ENCODE data around the gene CERK. TPM values are rescaled to one million over a fixed set of nuclear protein-coding genes. Genes with fewer than 3 reads are reported as not detected.
A peak's percentile ranks its signal among the peaks of the same experiment; 100 is the strongest.

Gene CERK
- total and polyA plus RNA-seq, 2 of the 8 experiments (the other 6 are each of a cell fraction or from before 2014, with no cell fraction given), result 26.6 to 59.0 TPM

- peaks cover 3 to 10% of the 10 kb centered on the region in 2 experiments for H4K20me1 ChIP-seq (replicated peaks in 1 of 2; ENCODE audit: control insufficient read depth in 1 of 2, insufficient read depth in 2 of 2, low read length in 2 of 2)
- no peak overlapping the region for H3K14ac ChIP-seq (ENCODE audit: insufficient read length)
- no peak for TF ChIP-seq KDM5A (IDR thresholded peaks at IDR 0.05; ENCODE audit: low read length)
- no peak overlapping the region for H3K56ac ChIP-seq (replicated peaks; ENCODE audit: insufficient read length, low read depth, low read length)
- WGBS, 2 experiments (ENCODE audit: extremely low coverage in 1 of 2, insufficient coverage in 1 of 2, insufficient read length in 1 of 2, insufficient replicate concordance in 2 of 2, low coverage in 1 of 2, low lambda C conversion rate in 2 of 2, missing lambda C conversion rate in 1 of 2), result 87% methylated on average over 11 of the region's 11 CpGs; no CpG with 5 or more reads in 1 of the 2 experiments
- H3K27ac ChIP-seq (ENCODE audit: low read depth, low read length), result no peak overlapping the region
- H3K4me2 ChIP-seq (ENCODE audit: insufficient read depth in 1 of 2, low read depth in 2 of 2, low read length in 2 of 2), result no peak overlapping the region
- no peak overlapping the region for H4K91ac ChIP-seq (replicated peaks; ENCODE audit: insufficient read length, low read length)
- peaks cover 0 to 13% (median 7%) of the 10 kb centered on the region in 4 experiments; a peak in 6 of 7 replicates for H3K4me1 ChIP-seq (replicated peaks in 1 of 4; ENCODE audit: control insufficient read depth in 3 of 4, insufficient read depth in 4 of 4, low read length in 3 of 4)
- no peaks in the 10 kb centered on the region; a peak in 1 of 7 replicates for H3K27me3 ChIP-seq (replicated peaks in 1 of 4; ENCODE audit: control insufficient read depth in 3 of 4, extremely low read depth in 1 of 4, insufficient read depth in 3 of 4, low read length in 3 of 4)
- H4K5ac ChIP-seq (ENCODE audit: insufficient read length, low read depth, low read length), result no peak overlapping the region
- H3K9ac ChIP-seq (replicated peaks in 1 of 4; ENCODE audit: extremely low read depth in 1 of 4, low read depth in 3 of 4, low read length in 3 of 4), result no peak overlapping the region
- H3K36me3 ChIP-seq (ENCODE audit: control insufficient read depth in 2 of 4, insufficient read depth in 4 of 4, low read length in 3 of 4), result no peaks in the 10 kb centered on the region
- POLR2A ChIA-PET (ENCODE audit: partially characterized antibody), result no interaction called here
- H2BK5ac ChIP-seq (ENCODE audit: low read depth, low read length), result peak overlapping the region; percentile 26; the same call in 1 of the 2 replicates
- no peak overlapping the region for H3K4ac ChIP-seq (replicated peaks; ENCODE audit: insufficient read length, low read depth, low read length)
- H3K4me3 ChIP-seq (ENCODE audit: extremely low read depth in 1 of 4, insufficient read depth in 2 of 4, low read depth in 3 of 4, low read length in 4 of 4), result no peak overlapping the region
- H2BK12ac ChIP-seq (ENCODE audit: low read depth, low read length), result no peak overlapping the region
- H2AK5ac ChIP-seq (ENCODE audit: low read depth, low read length), result no peak overlapping the region
- no peaks in the 10 kb centered on the region for H3K23me2 ChIP-seq (ENCODE audit: low read depth, low read length)
- no peak for FAIRE-seq
- CTCF ChIA-PET (ENCODE audit: partially characterized antibody), result no interaction called here
- H3K79me1 ChIP-seq (ENCODE audit: low read depth, low read length), result peaks cover 18% of the 10 kb centered on the region
- H2BK15ac ChIP-seq (ENCODE audit: low read length), result no peak overlapping the region
- no peak overlapping the region for H3K23ac ChIP-seq (ENCODE audit: insufficient read length)
- no peak overlapping the region for H3K18ac ChIP-seq (ENCODE audit: extremely low read depth, low read length)
- peaks cover 0 to 69% of the 10 kb centered on the region in 2 experiments; a peak in 2 of 4 replicates for H3K79me2 ChIP-seq (ENCODE audit: control insufficient read depth in 1 of 2, insufficient read depth in 2 of 2, low read length in 2 of 2)
- H3K9me3 ChIP-seq (ENCODE audit: insufficient read depth in 2 of 2, low read depth in 1 of 2, low read length in 1 of 2), result no peaks in the 10 kb centered on the region
- no peak overlapping the region for H2BK20ac ChIP-seq (ENCODE audit: low read length)
- H4K8ac ChIP-seq (ENCODE audit: extremely low read depth, insufficient read depth, low read length), result peak overlapping the region; percentile 45
- no peak overlapping the region for H2AFZ ChIP-seq (ENCODE audit: low read length)
- no peak overlapping the region for H2BK120ac ChIP-seq (replicated peaks; ENCODE audit: low read depth, low read length)
- no peak for DNase-seq (ENCODE audit: low read depth in 1 of 2, low spot score in 2 of 2)
These were observed 39.5 kb upstream of the CERK start for GRCh38 chr22:46777609-46777970.

Measured in H1 (cell line).